Activated CD8-positive, alpha-beta memory T cell treated with anti-CD3 and anti-CD28 coated beads for 24 hours (primary cell): ENCODE measurements around the gene FGF4.
"Not testable (repeated sequence)": the region's sequence is repeated elsewhere in the genome, so short reads cannot be mapped to it uniquely, and the experiment has no call there.

Experiments used
- DNase-seq: peaks from one replicate; pipeline ENCODE4 v3.0.0-alpha.2; 2020

Gene FGF4

DNA sequence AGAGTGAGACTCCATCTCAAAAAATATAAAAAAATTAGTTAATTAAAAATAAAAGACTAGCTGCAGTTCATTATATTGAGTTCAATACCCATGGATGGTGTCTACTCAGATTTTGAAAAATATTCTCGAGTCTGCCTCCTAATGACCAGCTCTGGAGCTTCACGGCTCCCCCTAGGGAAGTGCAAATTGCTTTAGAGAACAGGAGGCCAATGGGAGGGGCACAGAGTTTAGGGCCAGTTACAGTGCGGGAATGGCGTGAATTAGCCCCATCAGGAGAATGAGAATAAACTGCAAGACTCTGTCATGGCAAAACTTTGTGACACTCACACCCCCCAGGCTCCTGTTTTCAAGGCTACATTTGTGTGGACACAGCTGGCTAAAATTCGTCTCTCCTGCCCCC is 4.6 kb downstream of the FGF4 start:
- no peak for DNase-seq

DNA sequence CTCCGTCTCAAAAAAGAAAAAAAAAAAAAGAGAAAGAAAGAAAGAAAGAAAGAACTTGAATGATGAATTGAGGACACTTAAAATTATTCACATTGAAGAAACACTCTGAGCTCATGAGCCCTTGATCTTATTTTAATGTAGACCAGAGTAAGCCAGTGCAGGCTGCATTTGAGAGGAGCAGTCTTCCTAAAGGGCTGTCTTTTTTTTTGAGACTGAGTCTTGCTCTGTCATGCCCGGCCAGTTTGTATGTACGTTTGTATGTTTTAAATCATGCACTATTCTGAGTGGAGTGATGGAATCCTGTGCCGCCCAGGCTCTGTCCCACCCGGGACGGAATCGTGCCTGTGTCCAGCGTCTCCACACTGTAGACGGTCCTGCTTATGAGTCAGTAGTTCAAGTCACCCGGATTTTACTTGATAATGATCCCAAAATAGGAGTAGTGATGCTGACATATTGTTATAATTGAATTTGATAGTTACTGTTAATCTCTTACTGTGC is 9.6 kb downstream of the FGF4 start:
- DNase-seq: no peak

DNA sequence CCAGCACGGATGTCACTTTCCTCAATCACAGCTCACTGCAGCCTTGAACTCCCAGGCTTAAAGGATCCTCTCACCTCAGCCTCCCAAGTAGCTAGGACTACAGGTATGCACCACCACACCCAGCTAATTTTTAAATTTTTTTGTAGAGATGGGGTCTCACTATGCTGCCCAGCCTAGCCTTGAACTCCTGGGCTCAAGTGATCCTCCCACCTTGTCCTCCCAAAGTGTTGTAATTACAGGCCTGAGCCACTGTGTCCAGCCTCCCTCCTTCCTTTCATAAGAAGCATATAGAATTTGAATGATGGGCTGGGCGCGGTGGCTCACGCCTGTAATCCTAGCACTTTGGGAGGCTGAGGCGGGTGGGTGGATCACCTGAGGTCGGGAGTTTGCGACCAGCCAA is 10.2 kb downstream of the FGF4 start:
- not testable (repeated sequence) for DNase-seq

DNA sequence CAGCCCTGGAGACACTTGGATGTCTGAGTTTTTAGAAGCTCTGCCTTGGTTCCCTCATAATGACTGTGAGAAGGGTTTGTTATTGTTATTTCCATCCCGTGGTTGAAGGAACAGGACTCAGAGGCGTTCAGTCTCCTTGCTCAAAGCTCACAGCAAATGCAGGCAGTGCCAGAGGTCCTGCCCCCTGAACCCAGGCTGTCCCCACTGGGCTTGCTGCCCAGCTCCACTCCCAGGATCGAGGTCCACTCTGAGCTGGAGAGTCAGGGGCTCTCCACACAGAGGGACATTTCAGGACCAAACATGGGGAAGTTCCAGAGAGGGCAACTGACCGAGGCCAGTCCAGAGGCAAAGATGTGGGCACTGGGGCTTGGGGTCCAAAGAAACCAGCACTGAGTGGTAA is 14.8 kb downstream of the FGF4 start:
- DNase-seq: no peak

DNA sequence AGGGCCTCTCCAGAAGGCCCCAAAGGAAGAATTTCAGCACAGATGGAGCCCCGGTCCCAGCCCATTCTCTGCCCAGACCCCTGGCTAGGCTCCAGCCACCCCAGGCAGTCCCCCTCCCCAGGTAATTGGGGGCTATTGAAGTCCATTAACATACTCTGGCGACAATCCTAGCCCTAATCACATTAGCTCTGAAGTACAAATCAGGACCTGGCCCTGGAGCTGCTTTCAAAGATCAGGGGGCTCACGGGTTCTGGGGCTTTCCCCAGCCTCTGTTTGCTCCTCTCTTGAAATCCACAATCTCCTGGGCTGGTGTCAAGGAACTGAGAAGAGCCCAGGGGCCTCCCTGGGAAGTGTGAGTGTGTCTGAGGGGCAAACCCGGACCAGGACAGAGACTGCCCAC is 22.3 kb downstream of the FGF4 start:
- no peak for DNase-seq

DNA sequence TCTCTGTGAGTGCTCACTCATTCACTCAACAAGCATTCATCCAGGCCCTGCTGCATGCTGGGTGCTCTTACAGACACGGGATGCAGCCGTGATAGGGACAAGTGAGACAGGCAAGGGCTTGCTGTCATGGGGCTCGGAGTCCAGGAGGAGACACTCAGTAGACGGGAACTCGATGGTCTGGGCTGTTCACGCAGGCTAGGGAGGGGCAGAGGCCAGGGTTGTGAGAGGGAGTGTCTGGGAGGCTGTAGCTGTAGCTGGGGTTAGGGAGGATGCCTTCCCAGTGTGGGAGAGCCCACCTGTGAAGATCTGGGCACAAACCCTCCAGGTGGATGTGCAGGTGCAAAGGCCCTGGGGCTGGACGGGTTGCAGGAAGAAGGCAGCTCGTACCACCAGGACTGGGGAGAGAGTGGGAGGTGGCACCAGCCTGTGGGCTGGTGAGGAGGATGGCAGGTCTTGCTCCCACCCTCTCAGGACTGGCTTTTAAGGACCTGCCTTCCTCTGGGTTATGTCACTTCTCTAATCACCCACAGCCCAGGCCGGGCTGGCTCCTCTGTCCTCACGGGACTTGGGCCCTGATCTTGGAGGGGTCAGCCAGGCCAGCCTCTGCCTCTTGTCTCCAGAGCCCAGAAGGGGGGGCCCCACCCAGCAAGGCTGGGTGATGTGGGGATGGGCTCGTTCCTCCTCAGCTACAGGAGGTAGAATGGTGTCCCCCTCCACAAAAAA is 24.1 kb downstream of the FGF4 start:
- DNase-seq: no peak

DNA sequence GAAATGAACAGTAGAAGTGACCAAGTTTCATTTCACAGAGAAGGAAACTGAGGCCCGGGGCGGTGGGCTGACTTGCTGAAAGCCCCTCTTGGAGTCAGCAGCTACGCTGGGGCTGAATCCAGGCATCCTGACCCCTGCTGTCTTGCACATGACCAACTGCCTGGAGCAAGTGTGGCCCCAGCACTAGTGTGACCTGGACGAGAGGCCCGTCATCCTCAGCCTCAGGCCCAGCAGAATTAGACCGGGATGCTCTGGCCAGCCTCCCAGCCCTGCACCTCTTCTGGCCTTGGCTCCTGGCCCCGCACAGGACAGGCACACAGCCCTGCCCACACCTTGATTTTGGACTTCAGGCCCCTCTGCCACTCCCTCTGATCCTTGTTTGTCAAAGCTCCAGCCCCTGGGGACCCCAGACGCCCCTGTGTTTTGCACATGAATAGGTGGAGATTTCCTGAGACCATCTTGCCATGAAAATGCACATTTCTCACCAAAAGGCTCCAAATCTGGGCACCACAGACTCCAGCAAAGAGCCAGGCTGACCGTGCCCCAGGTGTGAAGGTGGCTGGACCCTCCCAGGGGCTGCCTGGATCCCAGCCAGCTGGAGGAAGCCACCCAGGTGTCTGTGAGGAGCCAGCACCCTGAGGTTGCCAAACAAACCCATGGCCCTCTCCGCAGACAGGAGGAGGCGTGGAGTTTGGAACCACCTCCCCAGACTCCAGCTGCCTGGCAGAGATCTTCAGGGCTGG is 24.9 kb downstream of the FGF4 start:
- DNase-seq: no peak

DNA sequence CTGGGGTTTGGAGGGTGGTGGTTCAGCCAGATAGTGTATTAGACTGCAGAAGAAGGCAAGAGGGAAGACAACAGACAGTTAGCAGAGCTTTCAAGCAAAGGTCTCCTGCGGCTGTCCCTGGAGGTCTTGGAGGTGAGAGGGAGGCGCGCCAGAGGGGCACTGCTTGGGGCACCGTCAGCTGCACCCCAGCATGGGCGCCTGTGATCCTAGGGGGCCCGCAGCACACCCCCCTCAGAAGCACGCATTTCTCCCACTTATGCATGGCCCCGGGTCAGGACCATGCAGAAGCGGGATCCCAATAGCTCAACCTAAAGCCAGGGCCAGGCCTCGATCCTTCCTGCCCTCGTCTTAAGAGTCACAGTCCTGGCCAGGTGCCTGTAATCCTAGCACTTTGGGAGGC is 26.5 kb downstream of the FGF4 start:
- DNase-seq: no peak

DNA sequence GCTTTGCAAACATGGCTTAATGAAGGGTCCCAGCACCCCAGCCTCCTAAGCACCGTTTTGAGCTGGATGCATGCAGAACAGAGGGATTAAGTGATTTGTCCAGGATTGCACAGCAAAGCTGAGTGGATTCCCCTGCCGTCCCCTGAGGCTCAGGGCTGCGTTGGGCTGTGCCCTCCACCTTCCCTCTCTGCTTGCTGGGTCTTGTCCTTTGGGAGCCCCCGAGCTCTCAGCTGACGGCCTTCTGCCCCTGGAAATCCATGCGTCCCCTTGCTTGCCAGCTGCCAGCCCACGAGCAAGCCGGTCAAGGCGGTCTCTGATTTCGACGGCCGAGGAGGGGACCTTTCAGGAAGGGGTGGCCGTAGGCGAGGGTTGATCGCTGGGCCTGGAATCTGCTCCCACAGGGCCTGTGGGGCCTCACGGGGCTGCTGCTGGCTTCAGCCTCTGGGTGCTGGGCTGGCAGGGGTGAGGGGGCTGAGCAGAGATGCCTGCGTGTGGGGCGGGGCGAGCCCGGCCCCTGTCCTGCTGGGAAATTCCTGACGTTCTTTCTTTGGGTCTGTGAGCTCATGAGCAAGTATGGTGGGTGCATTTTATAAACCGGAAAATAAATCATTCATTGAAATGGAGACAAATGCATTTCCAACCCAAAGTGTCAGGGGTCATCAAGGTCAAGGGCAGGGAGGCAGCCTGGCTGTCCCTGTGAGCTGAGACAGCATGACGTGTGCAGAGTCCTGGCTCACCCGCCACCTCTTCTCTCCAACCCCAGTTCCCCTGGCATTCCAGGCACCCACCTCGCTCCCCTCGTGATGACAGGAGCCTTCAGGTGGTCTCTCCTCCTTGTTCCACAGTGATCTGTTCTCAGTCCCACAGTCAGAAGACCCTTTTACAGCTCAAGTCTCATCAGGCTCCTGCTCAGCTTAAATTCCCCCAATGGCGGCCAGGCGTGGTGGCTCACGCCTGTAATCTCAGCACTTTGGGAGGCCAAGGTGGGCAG is 28.1 kb downstream of the FGF4 start:
- DNase-seq: no peak

DNA sequence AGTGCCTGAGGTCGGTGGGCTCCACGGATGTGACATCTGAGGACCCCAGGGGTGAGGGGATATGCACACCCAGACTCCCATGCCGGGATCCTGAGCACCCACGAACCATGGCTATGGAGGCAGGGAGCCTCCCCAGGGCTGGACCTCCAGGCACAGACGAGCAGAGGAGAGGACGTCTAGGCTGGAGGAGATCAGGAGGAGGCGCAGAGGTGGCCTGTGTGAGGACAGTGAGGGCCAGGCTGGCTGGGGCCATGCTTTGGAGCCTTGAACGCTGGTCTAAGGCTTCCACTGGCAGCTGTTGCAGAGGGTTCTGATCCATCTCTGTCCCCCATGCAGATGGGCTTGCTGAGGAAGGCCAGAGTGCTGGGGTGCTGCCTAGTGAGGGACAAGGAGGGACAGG is 29.0 kb downstream of the FGF4 start:
- no peak for DNase-seq

DNA sequence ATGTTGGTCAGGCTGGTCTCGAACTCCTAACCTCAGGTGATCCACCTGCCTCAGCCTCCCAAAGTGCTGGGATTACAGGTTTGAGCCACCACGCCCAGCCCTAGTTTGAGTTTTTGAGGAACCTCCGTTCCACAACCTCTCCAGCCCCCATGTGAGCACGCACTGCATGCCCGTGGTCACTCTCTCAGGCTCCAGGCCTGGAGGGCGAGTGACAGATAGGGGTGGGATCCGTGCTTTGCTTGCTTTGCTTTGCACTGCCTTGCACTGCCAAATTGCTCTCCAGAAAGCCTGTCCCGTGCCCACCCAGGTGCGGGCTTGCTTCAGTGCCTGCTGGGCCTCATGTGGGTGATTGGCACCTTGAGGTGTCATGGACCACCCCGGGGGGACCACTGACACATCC is 29.9 kb downstream of the FGF4 start:
- no peak for DNase-seq

DNA sequence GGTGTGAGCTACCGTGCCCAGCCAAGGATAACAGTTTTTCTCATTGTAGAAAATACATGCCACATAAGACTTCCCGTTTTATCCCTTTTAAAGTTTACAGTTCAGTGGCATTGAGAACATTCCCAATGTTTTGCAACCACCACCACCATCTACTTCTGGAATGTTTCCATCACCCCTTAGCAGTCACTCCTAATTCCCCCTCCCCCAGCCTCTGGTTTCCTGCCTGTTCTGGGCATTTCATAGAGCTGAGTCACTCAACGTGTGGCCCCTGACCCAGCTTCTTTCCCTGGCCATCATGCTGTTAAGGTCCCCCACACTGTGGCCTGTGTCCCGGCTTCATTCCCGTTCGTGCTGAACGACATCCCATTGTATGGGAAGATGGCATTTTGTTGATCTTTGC is 30.7 kb downstream of the FGF4 start:
- DNase-seq: no peak

DNA sequence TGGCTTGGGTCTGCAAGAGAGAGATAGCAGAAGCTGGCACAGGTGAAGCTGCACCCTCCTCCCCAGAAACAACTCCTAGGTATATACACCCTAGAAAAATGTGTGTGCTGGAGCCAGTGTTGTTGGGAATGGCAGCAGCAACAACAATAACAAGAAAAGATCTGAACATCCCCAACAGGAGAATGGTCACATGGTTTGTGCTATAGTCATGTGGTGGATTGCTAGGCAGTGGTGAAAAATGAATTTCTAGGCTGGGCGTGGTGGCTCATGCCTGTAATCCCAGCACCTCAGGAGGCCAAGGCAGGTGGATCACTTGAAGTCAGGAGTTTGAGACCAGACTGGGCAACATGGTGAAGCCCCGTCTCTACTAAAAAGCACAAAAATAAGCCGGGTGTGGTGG is 40.3 kb downstream of the FGF4 start:
- no peak for DNase-seq

DNA sequence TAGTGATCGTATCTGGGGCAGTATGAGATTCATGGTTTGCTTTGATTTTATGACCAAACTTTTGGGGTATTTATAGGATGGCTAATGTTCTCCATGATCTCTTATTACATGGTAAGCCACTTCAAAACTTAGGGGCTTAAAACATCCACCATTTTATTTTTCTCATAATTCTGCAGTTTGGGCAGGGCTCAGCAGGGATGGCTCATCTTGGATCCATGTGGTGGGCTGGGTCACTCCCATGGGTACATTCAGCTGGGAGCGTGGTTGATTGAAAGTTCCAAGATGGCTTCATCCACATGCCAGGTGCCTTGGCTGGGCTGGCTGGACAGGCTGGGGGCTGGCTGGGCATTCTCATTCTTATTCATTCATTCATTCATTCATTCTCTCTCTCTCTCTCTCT is 40.8 kb downstream of the FGF4 start:
- no peak for DNase-seq

DNA sequence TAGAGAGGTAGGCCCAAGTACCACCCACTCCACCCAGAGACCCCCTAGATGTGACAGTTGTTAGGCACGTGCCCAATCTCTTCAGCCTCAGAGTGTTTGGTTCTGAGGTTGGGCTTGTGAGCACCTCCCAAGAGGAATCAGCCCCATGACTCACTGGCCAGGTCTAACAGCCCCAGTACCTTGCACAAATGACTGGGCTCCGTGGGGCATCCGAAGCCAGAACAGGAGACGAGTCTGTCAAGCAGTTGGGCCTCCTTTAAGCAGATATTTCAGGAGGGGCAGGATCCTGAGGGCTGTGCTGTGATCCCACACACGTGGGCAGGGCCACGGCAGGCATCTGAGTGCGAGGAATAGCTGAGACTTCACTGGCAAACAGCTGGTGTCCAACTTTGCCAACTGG is 42.2 kb downstream of the FGF4 start:
- DNase-seq: no peak

DNA sequence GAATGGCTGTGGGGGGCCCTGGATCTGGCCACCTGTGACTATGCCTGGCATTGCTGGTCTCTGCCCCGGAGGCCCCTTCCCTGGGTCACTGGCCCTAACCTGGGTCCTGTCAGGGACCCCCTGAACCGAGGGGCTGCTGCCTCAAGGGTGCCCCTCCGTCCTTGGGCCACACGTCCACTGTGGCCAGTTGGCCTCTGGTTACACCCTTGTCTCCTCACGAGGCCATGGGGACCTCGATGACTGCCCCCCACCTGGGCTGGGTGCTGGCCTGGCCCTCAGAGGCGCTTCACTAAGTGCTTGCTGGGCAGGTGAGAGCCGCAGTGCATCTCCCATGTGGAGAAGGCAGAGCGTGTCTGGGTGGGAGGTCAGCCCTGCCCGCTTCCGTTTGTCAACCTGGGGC is 44.0 kb downstream of the FGF4 start:
- DNase-seq: no peak

DNA sequence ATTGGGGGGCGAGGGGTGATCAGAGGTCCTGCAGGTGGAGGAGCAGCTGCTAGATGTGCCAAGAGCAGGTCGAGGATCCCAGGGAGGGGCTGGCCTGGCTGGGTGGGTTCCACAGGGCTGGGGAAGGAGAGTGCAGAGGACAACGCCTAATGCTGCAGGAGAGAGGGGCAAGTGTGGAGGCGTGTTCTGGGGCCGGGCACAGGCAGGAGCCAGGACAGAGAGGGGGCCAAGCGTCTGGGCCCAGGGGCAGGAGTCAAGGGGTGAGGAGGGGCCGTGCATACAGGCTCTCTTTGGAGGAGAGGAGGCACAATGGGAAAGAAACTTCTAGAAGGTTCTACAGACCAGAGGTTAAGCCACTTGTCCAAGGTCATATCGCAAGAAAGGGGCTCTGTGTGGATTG is 44.6 kb downstream of the FGF4 start:
- no peak for DNase-seq

DNA sequence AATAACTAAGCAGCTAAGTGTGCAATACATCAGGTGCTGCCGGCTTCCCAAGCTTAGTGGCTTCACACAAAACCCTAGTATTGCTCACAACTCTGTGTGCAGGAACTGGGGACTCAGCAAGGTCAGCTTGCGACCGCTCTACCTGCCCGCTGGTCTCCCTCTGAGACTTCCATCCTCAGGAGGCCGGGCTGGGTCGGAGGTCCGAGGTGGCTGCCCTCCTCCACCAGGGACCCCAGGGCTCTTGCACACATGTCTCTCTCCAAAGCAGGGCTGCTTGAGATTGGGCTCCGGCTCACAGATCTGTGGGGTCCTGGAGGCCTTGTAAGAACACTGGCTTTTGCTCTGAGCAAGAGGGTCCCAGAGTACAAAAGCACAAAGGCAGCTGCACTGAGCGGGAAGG is 45.9 kb downstream of the FGF4 start:
- DNase-seq: no peak

DNA sequence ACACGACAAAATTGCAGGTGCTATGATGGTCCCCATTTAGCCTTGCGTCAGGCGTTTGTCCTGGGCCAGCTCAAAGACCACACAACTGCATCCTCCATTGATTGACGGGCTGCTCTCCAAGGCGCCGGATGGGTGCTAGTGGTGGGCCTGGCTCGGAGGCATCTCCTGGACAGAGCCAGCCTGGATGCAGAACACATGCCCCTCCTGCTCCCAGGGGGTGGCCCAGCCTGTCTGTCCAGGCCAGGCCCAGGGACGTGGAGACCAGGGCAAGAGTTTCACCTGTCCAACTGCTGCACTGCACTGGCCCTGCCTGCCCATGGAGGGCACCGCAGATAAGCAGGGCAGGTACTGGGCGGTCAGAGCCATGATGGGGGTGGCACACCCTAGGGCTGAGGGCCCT is 47.9 kb downstream of the FGF4 start:
- no peak for DNase-seq

DNA sequence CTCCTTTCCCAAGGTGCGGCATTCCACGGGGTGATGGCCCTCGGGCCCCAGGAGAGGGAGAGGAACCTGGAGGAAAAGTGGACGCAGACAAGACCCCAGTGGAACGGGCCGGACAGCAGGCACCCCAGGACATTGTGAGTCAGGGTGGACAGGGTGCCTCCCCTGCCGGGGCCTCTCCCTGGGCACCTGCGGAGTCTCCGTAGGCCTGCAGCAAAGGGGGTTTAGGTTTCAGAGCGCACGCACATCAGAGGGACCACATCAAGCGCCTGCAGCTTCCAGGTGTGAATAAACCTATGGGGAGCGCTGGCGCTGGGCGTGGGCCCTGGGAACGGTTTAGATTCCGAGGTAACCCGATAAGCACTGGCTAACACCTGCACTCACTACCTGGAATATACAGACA is 48.7 kb downstream of the FGF4 start:
- no peak for DNase-seq

DNA sequence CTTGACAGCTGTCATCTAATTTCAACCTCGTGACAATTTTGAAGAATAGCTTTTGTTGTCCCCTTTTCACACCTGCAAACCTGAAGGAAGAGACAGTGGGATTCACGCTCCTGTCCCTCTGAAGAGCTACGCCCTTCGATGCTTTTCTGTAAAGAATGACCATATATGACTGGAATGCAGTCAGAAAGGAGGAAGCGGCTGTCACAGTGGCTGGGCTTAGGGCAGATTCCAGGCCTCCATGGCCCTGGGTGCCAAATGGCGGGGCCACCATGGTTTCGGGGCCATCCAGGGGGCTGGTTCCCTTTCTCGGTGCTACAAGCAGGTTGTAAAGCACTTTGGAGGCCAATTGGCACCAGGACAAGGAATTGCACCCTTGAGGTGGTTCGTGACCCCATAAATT is 49.1 kb downstream of the FGF4 start:
- DNase-seq: no peak

DNA sequence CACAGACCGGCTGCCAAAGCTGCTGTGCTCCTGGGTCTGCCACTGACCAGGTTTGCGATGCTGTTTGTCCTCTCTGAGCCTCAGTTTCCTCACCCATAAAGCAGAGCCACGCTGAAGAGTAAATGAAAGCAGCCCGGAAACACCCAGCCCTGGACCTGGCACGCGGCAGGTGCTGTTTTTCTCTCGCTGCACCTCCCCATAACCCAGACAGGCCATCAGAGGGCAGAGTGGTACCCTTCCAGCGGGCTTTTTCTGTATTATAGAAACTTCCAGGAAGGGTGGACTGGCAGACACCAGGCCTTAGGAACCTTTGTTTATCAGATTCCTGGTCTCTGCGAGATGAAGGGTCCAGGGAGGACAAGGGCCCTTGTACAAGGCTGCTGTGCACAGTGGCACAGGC is 53.4 kb downstream of the FGF4 start:
- DNase-seq: no peak

DNA sequence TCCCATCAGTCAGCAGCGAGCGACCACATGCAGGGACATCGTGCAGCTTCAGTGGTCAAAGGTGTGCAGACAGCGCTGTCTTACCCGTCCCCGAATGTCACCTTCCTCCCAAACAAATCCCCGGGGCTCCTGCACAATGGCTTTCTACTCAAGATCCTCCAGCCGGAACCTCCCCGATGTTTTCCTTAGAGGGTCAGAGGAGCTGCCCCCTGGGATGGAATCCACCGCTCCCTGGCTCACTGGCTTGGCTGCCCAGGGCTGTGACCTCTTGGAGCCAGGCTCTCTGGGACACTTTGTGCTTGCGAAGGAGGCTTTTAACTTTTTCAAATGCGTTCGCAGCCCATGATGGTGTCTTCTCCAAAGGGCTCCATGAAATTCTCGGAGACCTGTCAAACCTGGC is 54.0 kb downstream of the FGF4 start:
- no peak for DNase-seq
